Brain microvascular endothelial cell (primary cell): Measurements from ENCODE around the gene PRR15L.

Source experiments
- DNase-seq: peaks from one replicate; pipeline ENCODE4 v3.0.0-alpha.2; 2020
- H3K27ac ChIP-seq: fragments of 250-450 bp; sonication (Bioruptor Pico); 2 replicates; pipeline ENCODE4 v1.5.1; 2020; ENCODE audit warnings: mild to moderate bottlenecking, moderate library complexity
- H3K27me3 ChIP-seq: fragments of 250-450 bp; sonication (Bioruptor Pico); replicated peaks from 2 replicates; pipeline ENCODE4 v1.5.1; 2020; ENCODE audit warnings: mild to moderate bottlenecking
- H3K36me3 ChIP-seq: fragments of 250-450 bp; sonication (Bioruptor Pico); replicated peaks from 2 replicates; pipeline ENCODE4 v1.5.1; 2020; ENCODE audit warnings: mild to moderate bottlenecking
- H3K4me3 ChIP-seq: 2 replicates; pipeline ENCODE4 v1.5.1; 2011; ENCODE audit warnings: low read depth, mild to moderate bottlenecking, control low read depth, low read length, moderate library complexity
- in situ Hi-C: cut with HindIII; loops from 2 replicates; pipeline ENCODE4 v1.10.0; 2017; ENCODE audit warnings: low sequenced_read_pairs, low pct_ligation_motif_present
- TF ChIP-seq, protein P1 (sequence below): IDR thresholded peaks from 2 replicates; pipeline ENCODE4 v1.5.1; 2011; ENCODE audit warnings: low read depth, mild to moderate bottlenecking, moderate library complexity, low read length, control low read depth, inconsistent platforms; ENCODE audit errors: missing control alignments

The PRR15L gene

DNA sequence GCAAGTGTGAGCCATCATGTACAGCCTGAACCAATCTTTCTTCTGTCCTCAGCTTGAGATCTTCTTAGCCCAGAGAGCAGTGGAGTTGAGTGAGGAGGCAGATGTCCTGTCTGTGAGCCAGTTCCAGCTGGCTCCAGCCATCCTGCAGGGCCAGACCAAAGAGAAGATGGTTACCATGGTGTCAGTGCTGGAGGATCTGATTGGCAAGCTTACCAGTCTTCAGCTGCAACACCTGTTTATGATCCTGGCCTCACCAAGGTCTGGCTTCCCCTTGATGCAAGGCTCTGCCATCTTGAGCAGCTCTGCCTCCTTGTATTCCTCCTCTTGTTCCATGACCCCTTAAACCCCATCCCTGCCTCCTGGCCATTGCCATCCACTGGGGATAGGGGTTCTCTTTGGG lies 22.9 kb upstream of the PRR15L start:
- Histone ChIP-seq H3K36me3 (peaks cover 53% of the 10 kb centered on the region), H3K4me3 (no peak overlapping the region), H3K27me3 (no peaks in the 10 kb centered on the region), H3K27ac (no peak overlapping the region)
- in situ Hi-C loops = no loop called here
- no peak for DNase-seq
- TF ChIP-seq, protein P1, sequence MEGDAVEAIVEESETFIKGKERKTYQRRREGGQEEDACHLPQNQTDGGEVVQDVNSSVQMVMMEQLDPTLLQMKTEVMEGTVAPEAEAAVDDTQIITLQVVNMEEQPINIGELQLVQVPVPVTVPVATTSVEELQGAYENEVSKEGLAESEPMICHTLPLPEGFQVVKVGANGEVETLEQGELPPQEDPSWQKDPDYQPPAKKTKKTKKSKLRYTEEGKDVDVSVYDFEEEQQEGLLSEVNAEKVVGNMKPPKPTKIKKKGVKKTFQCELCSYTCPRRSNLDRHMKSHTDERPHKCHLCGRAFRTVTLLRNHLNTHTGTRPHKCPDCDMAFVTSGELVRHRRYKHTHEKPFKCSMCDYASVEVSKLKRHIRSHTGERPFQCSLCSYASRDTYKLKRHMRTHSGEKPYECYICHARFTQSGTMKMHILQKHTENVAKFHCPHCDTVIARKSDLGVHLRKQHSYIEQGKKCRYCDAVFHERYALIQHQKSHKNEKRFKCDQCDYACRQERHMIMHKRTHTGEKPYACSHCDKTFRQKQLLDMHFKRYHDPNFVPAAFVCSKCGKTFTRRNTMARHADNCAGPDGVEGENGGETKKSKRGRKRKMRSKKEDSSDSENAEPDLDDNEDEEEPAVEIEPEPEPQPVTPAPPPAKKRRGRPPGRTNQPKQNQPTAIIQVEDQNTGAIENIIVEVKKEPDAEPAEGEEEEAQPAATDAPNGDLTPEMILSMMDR = no peak

DNA sequence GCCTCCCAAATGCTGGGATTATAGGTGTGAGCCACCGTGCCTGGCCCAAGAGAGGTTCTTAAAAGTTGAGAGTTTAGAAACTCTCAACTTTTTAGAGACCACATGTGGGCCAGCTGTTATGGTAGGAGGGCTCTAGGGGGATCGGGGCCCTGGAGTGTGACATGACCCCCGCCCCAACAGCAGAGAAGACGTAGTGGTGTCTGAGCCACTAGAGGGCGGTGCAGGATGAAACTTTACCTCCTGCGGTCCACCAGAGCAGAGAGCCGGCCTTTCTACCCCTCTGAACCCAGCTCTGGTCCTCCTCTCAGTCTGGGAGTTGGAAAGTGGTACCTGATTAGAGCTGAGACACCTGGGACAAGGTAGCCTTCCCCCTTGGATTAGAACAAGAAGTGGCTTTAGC lies 20.6 kb upstream of the PRR15L start:
- TF ChIP-seq, protein P1 = peak; percentile 89
- Histone ChIP-seq H3K4me3 (no peak overlapping the region), H3K27me3 (no peaks in the 10 kb centered on the region), H3K36me3 (peaks cover 57% of the 10 kb centered on the region), H3K27ac (no peak overlapping the region)
- in situ Hi-C loops = no loop called here
- DNase-seq = peak; percentile 31

DNA sequence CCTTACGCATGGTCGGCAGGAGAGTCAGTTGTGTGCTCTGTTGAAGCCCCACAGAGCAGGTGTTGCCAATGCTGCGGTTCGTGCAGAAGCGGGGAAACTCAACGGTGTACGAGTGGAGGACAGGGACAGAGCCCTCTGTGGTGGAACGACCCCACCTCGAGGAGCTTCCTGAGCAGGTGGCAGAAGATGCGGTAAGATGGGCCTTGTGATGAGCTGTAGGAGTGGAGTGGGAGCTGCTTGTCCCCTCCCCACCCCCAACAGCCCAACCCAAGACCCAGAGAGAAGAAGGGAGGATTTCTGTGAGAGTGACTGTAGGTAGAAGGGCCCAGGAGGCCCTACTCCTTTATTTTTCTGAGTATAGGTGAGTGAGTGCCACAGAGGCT lies 18.1 kb upstream of the PRR15L start:
- no peak overlapping the region for H3K4me3 ChIP-seq
- DNase-seq = no peak
- in situ Hi-C loops = no loop called here
- TF ChIP-seq, protein P1 = no peak
- peaks cover 45% of the 10 kb centered on the region for H3K36me3 ChIP-seq
- no peak overlapping the region for H3K27ac ChIP-seq
- no peaks in the 10 kb centered on the region for H3K27me3 ChIP-seq

DNA sequence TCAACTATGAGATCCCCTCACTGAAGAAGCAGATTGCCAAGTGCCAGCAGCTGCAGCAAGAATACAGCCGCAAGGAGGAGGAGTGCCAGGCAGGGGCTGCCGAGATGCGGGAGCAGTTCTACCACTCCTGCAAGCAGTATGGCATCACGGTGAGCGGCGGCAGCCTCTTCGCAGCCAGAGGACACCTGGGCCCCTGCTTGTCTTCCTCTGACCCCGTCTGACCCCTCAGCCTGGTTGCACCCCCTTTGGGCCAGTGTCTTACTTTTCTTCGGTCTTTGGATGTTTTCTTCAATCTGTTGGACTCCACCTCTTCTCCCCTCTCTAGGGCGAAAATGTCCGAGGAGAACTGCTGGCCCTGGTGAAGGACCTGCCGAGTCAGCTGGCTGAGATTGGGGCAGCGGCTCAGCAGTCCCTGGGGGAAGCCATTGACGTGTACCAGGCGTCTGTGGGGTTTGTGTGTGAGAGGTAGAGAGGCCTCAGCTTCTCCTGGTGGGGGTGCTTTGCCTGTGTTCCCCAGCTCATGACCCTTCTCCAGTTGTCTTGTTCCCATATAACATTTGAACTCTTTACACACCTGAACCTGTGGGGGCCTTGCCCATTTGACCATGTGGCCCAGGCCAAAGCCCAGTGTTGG lies 17.6 kb upstream of the PRR15L start:
- H3K36me3 ChIP-seq = peaks cover 40% of the 10 kb centered on the region
- DNase-seq = no peak

DNA sequence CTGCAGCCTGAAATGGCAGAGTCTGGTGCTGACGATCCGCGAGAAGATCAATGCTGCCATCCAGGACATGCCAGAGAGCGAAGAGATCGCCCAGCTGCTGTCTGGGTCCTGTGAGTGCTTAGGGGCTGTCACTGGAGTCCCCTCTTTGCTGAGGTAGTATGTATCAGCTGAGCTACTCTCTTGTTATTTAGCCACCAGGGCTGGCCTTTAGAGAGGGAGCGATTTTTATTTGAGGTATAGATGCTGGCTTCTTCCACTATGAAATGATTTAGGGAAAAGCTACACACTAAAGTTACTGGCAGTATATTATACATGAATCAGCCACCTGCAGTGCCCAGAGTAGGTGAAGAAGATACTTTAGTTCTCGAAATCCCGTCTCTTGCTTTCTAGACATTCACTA lies 15.9 kb upstream of the PRR15L start:
- H3K27me3 ChIP-seq = no peaks in the 10 kb centered on the region
- no peak overlapping the region for H3K27ac ChIP-seq
- H3K36me3 ChIP-seq = peaks cover 24% of the 10 kb centered on the region
- no peak for DNase-seq
- H3K4me3 ChIP-seq = no peak overlapping the region
- in situ Hi-C loops = no loop called here
- TF ChIP-seq, protein P1 = no peak

More for the DNA sequence above, 17.6 kb upstream of the PRR15L start:
- TF ChIP-seq, protein P1 = no peak
- no peak overlapping the region for H3K27ac ChIP-seq
- no peak overlapping the region for H3K4me3 ChIP-seq
- in situ Hi-C loops = no loop called here
- H3K27me3 ChIP-seq = no peaks in the 10 kb centered on the region
